HG03135 (cell line): ENCODE measurements around the gene EFCC1.
"Not testable (repeated sequence)": the region's sequence is repeated elsewhere in the genome, so short reads cannot be mapped to it uniquely, and the experiment has no call there.

ENCODE experiments used
- ATAC-seq: cut with Tn5 transposase; IDR thresholded peaks from one replicate; pipeline ENCODE4 v1.9.1; 2021; ENCODE audit warnings: mild to moderate bottlenecking, moderate library complexity; ENCODE audit not compliant: unreplicated experiment

Gene EFCC1

GRCh38 chr3:129051871-129052340 lies 50.8 kb downstream of the EFCC1 start:
- no peak for ATAC-seq

- no peak for ATAC-seq
These were observed 51.6 kb downstream of the EFCC1 start for GRCh38 chr3:129052675-129053074.

- no peak for ATAC-seq
These were observed 53.6 kb downstream of the EFCC1 start for GRCh38 chr3:129054605-129055104.

GRCh38 chr3:129056451-129057173 lies 55.5 kb downstream of the EFCC1 start:
- ATAC-seq, result no peak

DNA sequence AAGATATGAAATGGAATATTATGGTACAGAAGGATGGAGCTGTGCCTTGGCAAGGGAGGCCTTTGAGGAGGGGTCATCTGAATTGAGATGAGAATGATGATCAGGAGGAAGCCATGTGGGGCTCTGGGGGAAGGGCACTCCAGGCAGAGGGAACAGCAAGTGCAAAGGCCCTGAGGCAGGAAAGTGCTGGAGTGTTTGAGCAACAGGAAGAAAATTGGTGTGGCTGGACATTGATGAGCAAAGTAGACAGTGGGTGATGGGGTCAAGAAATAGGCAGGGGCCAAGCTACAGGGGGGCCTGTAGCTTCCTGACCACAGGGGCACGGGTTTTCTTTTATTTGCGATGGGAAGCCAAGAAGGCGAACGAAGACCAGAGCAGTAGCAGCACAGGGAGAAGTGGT lies 56.1 kb downstream of the EFCC1 start:
- ATAC-seq, result no peak

DNA sequence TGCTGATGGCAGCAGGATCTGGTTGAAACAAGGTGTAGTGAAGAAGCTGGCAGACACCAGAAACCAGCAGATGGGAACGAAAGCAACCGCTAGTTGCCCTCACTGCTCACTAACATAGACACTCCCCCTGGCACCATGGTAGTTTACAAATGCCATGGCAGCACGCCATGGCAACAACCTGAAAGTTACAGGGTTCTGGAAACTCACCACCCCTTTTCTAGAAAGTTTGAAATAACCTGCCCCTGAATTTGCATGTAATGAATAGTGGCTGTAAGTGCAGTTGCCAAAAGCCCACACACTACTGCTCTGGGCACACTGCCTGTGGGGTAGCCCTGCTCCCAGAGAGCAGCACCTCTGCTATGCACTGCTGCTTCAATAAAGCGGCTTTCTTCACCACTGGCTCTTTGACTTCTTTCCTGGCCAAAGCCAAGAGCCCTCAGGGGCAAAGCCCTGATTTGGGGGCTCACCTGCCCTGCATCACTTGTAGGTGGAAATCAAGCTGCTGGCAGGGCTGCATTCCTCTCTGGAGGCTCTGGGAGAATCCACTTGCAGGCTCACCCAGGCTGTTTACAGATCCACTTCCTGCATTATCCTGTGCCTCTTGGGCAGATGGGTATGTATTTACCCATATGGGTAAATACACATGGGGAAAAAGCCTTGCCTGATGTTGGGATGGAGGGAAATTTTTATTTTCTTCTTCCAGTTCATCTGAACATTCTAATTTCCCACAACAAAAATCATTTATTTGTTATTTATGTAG lies 57.5 kb downstream of the EFCC1 start:
- ATAC-seq, result no peak

DNA sequence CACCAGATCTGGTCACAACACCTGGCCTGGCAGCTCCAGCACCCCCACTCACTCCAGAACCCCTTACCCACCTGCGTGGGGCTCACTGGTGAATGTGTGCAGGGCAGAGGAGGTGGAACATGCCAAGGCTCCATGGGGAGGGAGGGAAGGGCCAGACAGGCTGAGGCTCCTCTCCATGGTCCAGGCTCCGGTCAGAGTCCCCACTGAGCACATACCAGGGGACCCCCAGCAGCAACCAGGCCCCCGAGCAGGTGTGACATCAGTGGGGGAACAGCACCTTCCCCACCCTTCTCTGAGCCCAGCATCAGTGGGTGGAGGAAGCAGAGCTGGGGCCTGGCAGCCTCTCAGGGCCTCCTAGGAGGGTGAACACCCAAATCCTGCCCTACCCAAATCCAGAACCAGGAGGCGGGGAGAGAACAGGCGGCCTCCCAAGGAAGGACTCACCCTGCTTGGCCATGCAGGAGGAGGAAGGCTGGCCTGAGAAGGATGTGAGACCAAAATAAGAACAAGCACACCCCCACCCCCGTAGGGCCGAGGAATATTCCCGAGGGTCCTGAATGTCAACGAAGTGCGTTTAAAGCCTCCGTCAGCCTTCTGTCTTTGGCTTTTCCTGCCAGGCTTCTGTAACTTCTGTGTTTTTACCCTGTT lies 58.3 kb downstream of the EFCC1 start:
- no peak for ATAC-seq

- ATAC-seq, result no peak
These were observed 59.3 kb downstream of the EFCC1 start, which contains the start of gene GP9 for GRCh38 chr3:129060276-129061022. GP9 (plus strand) TSS chr3:129060779; CDS start chr3:129061740, 961 bp downstream.

DNA sequence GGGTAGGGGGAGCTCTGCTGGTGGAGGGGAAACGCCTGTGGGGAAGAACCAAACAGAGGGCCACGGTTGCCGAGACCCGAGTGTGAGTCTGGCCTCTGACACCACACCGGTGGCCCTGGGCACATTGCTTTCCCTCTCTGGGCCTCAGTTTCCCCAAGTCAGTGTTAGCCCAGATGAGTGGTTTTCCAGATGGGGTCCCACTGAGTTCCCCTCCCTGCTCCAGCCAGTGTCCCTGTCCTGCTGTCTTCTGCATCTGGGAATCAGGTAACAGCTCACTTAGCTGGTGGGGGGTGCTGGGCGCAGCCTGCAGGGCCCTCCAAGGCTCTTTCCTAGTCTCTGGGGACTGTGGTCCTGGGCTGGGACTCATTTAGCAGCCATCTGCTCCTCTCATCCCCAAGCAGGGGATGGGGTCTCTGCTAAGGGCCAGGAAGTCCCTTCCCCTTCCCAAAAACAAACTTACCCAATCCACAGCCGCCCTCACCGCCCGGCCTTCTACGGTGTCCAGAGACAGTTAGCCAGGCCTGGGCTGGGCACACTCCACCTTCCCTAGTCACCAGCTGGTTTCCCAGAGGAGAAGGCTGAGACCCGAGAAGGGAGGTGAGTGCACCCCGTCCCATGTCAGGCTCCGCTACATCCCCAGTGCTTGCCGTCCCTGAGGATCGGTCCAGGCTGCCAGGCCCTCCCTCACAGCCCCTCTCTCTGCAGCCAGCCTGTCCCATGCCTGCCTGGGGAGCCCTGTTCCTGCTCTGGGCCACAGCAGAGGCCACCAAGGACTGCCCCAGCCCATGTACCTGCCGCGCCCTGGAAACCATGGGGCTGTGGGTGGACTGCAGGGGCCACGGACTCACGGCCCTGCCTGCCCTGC lies 60.2 kb downstream of the EFCC1 start:
- ATAC-seq, result no peak

GRCh38 chr3:129061888-129062834 lies 61.1 kb downstream of the EFCC1 start:
- ATAC-seq, result no peak

DNA sequence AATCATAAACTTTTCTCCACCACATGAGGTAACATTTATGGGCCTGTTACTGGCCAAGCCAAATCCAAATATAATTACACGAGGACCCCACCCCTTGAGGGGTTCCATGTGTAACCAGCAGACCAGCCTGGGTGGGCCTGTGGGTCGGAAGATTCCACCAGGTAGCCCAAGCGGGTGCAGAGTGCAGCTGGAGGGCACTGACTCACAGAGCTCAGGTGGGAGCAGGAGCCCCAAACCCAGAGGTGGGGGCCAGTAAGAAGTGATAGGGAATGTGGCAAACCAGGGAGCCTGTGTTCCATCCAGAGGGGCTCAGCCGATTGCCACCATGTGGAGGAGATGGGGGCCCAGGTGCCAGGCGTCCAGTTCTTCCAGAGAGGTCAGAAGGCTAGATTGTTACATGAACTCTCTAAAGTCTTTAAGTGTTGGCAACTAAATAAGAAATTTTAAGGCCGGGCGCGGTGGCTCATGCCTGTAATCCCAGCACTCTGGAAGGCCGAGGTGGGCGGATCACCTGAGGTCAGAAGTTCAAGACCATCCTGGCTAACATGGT lies 62.1 kb downstream of the EFCC1 start:
- no peak for ATAC-seq

DNA sequence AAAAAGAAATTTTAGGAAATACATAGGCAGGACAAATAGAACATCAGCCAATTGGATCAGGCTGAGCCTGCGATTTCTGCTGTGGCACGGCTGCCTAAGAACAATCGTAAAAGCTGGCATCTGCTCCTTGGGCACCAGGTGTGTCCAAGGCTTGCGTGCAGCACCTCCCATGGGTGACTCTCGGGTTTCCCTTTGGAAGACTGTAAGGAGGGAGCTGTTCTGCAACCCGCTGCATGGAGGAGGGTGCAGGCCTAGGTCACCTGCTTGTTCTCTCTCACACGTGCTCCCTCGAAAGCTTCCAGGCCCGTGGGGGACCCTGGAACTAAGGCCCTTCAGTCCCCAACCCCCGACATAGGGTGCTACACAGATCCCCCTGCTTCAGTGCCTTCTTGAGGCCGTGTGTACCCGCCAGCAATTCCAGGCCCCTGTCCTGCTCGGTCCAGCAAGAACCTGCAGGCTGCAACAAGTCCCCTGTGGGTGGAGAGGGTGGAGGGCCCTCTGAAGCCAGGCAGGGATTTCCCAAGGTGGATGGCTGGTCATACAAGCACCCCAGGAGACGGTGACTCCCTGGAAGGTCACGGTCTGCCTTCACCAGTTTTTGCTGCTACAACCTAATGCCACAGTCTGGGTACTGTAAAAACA lies 62.9 kb downstream of the EFCC1 start:
- no peak for ATAC-seq

GRCh38 chr3:129065016-129065719 lies 64.1 kb downstream of the EFCC1 start:
- no peak for ATAC-seq

DNA sequence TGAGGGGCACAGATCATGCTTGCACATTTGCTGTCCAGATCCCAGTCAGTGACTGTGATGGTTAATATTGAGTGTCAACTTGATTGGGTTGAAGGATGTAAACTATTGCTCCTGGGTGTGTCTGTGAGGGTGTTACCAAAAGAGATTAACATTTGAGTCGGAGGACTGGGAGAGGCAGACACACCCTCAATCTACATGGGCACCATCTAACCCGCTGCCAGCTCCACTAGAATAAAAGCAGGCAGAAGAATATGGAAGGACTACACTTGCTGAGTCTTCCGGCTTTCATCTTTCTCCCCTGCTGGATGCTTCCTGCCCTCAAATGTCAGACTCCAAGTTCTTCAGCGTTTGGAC lies 64.6 kb downstream of the EFCC1 start:
- no peak for ATAC-seq

GRCh38 chr3:129067719-129068118 lies 66.6 kb downstream of the EFCC1 start:
- ATAC-seq, result not testable (repeated sequence)

DNA sequence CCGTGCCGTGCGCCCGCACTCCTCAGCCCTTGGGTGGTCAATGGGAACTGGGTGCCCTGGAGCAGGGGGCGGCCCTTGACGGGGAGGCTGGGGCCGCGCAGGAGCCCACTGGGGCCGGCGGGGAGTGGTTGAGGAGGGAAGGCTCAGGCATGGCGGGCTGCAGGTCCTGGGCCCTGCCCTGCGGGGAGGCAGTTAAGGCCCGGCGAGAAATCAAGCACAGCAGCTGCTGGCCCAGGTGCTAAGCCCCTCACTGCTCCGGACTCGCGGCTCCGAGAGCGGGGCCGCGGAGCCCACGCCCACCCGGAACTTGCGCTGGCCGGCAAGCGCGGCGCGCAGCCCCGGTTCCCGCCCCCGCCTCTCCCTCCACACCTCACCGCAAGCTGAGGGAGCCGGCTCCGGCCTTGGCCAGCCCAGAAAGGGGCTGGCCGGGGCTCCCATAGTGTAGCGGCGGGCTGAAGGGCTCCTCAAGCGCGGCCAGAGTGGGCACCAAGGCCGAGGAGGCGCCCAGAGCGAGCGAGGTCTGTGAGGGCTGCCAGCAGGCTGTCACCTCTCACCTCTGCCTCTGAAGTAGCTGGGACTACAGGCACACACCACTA lies 67.3 kb downstream of the EFCC1 start:
- ATAC-seq, result no peak
